GM18517 (cell line): Measurements from ENCODE around the gene OPN1SW.

Source experiments
- ATAC-seq: cut with Tn5 transposase; IDR thresholded peaks from one replicate; pipeline ENCODE4 v1.9.1; 2021; ENCODE audit warnings: mild to moderate bottlenecking, moderate library complexity; ENCODE audit not compliant: unreplicated experiment

The OPN1SW gene

GRCh38 chr7:128763541-128763940 lies 12.1 kb downstream of the OPN1SW start:
- ATAC-seq, result no peak

- no peak for ATAC-seq
These were observed 16.4 kb downstream of the OPN1SW start for GRCh38 chr7:128759242-128759641.

DNA sequence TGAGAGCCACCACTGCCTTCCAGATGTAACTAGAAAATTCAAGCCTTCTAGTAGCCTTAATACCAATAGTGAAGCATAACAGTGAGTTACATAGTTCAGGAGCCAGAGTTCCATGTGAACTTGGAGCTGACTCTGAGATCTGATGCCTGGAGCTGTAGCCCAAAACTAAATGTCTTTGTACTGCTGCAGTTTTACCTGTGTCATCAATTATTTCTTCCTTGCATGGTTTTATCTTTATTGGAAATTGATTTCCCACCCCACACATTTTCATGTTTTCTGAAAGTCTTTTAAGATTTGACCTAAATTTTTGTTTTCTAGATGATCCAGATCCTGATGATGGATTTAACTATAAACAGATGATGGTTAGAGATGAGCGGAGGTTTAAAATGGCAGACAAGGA lies 17.0 kb downstream of the OPN1SW start:
- ATAC-seq, result no peak

- ATAC-seq, result no peak
These were observed 18.4 kb downstream of the OPN1SW start for GRCh38 chr7:128757203-128757602.

DNA sequence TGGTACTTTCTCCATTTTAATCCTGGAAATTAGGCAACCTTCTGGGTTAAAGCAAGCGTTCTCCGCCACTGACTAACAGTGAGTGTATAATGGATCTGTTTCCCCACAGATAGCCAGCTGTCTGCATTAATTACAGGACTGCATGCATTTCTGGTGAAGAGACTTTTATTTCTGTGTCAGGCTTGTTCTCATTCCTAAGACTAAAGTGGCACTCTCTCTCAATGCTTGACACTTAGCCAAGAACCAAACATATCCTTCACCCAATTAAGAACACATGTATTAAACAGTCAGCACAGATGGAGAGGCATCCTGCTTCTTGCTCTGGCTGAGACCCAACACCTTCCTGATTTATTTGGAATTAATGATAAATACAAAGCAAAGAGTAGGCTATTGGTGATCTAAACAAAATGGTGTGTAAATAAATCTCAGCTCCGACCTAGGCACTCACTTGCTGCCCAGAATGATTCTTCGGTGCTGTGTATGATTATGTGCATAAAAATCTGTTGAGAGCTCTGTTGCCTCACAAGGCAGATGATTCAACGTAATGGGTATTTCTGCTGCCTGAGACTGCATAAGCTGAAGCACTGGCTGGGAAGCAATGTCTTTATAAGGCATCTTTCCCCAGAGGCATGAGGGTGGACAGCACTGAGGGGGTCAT lies 19.6 kb downstream of the OPN1SW start:
- no peak for ATAC-seq

DNA sequence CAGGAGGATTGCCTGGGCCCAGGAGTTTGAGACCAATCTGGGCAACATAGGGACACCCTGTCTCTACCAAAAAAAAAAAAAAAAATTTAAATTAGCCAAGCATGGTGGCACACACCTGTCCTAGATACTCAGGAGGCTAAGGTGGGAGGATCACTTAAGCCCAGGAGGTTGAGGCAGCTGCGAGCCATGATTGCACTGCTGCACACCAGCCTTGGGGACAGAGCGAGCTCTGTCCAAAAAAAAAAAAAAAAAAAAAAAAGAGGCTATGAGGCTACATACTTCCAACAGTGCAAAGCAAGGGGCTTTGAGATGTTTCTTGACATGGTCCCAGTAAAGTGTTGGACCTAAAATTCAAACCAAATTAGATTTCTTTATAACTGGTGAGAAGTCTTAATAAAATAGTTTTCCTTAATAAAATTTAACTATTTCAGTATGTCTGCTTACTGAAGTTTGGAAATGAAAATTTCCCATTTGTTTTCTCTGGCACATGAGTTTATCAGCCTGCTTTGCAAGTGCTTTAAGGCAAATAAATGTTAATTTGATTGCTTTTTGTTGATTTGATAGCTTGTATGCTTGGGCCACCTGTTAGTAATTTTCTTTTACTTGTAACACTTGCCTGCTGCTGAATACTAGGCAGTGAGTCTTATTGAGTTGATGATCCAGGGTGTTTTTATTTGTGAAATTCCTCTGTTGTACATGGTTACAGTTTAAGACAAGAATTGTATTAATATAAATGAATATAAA lies 20.3 kb downstream of the OPN1SW start:
- no peak for ATAC-seq

- no peak for ATAC-seq
These were observed 23.3 kb downstream of the OPN1SW start for GRCh38 chr7:128752251-128752650.

DNA sequence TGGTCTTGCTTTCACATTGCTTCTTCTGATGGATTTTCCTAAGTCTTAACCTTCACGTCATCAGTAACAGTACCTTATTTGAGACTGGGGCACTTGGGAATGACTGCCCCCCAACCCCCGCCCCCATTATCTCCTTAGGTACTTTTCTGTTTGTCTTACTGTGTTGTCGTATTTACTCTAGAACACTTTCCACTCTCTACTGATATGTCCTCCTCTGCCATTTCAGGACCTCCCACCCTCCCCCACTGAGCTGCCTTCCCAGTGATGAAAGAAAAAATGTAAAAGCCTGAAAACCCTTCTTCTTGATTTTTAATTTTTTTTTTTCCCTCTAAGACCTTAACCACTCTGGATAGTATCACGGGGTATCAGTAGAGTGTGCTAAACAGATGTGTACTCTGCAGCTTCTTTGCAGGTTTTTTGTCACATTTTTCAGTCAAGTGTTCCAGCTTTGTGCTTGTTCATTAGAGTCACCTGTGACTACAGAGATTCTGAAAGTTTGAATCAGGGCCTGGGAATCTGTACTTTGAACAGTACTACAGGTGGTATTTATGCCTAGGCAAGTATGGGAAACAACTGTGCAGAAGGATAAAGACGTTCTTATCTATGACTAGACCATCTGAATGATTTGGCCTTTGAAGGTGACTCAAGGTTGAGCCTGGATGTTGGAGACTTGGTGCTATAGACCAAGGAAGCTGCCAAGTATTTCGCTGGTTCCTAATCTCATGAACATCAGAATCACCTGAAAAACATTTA lies 28.1 kb downstream of the OPN1SW start:
- no peak for ATAC-seq

DNA sequence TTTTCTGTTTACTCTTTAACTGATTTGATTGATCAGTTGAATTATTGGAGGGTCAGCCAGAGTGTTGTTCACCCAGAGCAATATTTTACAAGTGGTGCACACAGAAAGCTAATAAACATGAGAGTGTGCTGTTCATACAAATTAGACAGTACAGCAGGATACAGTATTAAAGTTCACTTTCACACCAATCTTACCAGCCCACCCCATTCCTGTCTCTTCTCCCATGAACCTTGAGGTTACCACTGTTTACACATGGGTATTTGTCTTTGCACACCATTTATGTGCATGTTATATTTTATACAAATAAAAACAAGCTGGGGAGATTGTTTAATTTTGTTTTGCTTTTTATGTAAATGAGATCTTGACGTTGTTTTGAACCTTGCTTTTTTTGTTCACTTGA lies 29.9 kb downstream of the OPN1SW start:
- no peak for ATAC-seq

- no peak for ATAC-seq
These were observed 31.2 kb downstream of the OPN1SW start for GRCh38 chr7:128744366-128744905.

GRCh38 chr7:128743112-128743772 lies 32.4 kb downstream of the OPN1SW start:
- ATAC-seq, result no peak

- ATAC-seq, result no peak
These were observed 33.4 kb downstream of the OPN1SW start for GRCh38 chr7:128742206-128742605.

- no peak for ATAC-seq
These were observed 34.1 kb downstream of the OPN1SW start for GRCh38 chr7:128741491-128741890.

DNA sequence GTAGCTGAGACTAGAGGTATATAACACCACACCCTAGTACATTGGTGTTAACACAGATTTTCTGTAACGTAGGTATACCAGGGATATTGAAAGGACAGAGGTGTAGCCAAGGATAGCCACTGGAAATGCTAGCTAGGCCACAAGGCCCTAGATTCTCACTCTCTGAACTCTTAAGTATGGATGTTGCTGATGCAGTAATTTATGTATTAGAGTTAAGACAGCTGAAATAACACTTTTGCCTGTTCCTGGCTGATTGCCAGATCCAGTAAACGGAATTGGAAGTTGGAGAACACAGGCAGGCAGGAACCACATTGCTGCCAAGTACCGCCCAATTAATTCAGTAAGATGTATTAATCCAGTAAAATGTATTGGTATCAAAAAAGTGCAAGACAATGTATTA lies 34.6 kb downstream of the OPN1SW start:
- no peak for ATAC-seq

- ATAC-seq, result no peak
These were observed 35.5 kb downstream of the OPN1SW start for GRCh38 chr7:128739990-128740682.

- ATAC-seq, result peak; percentile 96
These were observed 36.3 kb downstream of the OPN1SW start, which contains the start of gene CALU for GRCh38 chr7:128739048-128739962. Gene CALU (plus strand): TSS chr7:128739359. CDS start chr7:128748584, 9,225 bp downstream.

DNA sequence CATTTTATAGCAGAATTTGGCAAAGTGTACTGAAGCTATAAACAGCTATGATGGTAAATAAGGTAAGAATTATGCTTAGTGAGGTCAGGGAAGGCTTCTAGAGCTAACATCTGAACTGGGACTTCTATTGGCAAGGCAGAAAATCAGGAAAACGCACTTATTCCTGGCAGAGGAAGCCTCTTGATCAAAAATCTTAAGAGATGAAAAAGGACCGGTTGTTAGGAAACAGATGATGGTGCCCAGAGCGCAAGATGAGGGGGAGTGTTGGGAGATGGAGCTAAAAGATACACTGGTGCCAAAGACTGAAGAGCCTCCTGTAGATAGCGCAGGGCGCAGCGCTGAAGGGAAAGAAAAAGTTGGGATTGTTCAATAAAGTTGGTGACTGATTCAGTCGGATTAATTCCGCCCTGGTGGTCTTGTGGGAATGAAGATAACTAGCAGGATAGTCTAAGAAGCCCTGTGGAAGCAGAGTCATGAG lies 37.0 kb downstream of the OPN1SW start:
- peak; percentile 14 for ATAC-seq

DNA sequence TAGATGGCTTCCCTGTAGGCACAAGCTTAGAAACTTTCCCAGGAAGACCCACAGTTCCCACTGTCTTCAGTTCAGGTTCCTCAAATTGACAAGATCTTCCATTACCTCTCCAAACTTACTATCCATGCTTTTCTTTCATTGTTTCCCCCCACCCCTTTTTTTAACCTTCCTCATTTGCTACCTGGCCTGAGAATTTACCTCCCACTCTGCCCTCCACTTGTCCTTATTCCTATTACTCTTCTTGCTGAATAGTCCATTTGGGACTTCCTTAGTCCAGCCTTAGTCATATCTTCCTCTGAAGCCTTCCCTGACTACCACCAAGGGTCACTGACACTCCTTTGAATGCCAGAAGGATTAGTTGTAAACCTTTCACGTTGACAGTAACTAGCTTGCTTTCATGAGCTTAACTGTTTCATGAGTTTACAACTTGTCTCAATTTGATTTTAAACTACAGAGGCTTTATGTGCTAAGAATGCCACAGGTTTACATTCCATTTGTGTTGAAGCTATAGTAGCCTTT lies 37.7 kb downstream of the OPN1SW start:
- no peak for ATAC-seq

- no peak for ATAC-seq
These were observed 38.2 kb downstream of the OPN1SW start for GRCh38 chr7:128737441-128737840.
